ENCODE measurements around the gene RNF13. TPM values are rescaled to one million over a fixed set of nuclear protein-coding genes. Genes with fewer than 3 reads are reported as not detected.

RNF13 gene
- total RNA-seq, 3 donors from 2014 or later = 95.0 to 142 (median 114) TPM

DNA sequence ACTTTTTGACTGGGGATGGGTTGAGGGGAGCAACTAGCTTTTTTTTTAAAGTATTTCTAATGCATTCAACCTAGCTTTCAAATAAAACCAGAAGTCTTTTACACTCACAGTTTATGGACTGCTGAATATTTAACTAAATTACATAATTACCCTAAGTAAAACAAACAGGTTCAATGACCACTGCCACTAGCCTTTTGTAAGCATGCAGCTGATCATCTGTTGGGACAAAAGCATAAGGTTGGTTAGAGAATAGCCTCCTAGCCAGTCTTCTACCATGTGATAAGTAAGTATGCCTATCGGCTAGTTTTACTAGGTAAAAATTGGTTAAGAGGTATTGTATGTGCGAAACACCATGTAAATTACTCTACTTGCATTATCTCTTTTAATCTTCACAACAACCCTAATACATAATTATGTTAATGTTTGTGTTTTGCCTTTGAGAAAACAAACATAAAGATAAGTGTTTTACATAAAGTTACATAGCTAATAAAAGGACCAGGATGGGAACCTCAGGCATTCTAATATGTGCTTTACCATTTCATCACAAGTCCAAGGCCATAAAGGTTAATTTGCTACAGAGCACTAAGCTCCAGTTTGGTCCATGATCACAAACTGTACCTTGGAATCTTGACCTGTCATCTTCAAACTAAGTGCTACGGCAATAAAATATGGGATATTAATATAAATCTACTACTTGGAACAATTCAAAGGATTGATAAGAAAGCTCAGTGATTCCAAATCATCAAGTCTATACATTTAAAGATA is 144.5 kb downstream of the RNF13 start:
- no peaks in the 10 kb centered on the region for H3K9me3 ChIP-seq
- peaks cover 0 to 5% of the 10 kb centered on the region in 2 donors for H3K4me1 ChIP-seq
- no peak for DNase-seq (ENCODE audit: low spot score in 2 of 2)
- TF ChIP-seq, protein P1, sequence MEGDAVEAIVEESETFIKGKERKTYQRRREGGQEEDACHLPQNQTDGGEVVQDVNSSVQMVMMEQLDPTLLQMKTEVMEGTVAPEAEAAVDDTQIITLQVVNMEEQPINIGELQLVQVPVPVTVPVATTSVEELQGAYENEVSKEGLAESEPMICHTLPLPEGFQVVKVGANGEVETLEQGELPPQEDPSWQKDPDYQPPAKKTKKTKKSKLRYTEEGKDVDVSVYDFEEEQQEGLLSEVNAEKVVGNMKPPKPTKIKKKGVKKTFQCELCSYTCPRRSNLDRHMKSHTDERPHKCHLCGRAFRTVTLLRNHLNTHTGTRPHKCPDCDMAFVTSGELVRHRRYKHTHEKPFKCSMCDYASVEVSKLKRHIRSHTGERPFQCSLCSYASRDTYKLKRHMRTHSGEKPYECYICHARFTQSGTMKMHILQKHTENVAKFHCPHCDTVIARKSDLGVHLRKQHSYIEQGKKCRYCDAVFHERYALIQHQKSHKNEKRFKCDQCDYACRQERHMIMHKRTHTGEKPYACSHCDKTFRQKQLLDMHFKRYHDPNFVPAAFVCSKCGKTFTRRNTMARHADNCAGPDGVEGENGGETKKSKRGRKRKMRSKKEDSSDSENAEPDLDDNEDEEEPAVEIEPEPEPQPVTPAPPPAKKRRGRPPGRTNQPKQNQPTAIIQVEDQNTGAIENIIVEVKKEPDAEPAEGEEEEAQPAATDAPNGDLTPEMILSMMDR (IDR thresholded peaks at IDR 0.05) = no peak
- no peak for TF ChIP-seq POLR2AphosphoS5 (IDR thresholded peaks at IDR 0.05)
- TF ChIP-seq POLR2A (IDR thresholded peaks at IDR 0.05) = no peak
- no peaks in the 10 kb centered on the region for H3K36me3 ChIP-seq
- no peak overlapping the region for H3K4me3 ChIP-seq
- intact Hi-C loops (cut with DNase I; ENCODE audit: low total_unique reads) = no loop called here
- H3K27me3 ChIP-seq = no peaks in the 10 kb centered on the region
- no peak overlapping the region for H3K27ac ChIP-seq

DNA sequence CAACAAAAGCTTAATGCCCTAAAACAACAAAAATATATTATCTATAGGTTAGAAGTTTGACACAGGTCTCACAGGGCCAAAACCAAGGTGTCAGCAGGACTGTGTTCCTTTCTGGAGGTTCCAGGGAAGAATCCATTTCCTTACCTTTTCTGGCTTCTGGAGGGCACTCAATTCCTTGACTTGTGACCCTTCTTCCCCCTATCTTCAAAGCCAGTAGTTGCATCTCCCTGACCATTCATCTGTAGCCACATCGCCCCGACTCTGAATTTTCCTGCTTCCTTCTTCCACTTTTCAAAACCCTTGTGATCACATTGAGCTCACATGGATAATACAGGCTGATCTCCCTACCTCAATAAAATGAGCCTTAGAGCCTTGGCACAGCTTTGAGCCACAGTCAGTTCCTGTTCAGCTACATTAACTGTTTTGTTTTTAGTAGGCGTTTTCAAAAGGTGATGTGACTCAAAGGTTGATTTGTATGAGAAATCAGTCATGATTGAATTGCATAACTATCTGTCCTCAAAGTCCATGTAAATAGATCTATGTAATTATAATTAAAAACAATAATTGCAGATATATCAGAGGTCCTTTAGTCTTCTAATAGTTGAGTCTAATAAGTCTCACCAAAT is 145.3 kb downstream of the RNF13 start:
- TF ChIP-seq POLR2AphosphoS5 (IDR thresholded peaks at IDR 0.05) (no peak), POLR2A (IDR thresholded peaks at IDR 0.05) (no peak)
- TF ChIP-seq, protein P1 (IDR thresholded peaks at IDR 0.05) = no peak
- no peaks in the 10 kb centered on the region for H3K36me3 ChIP-seq
- H3K9me3 ChIP-seq = no peaks in the 10 kb centered on the region
- DNase-seq (ENCODE audit: low spot score in 2 of 2) = no peak
- H3K4me3 ChIP-seq = no peak overlapping the region
- H3K4me1 ChIP-seq = peaks cover 0 to 5% of the 10 kb centered on the region in 2 donors
- H3K27ac ChIP-seq = no peak overlapping the region
- H3K27me3 ChIP-seq = no peaks in the 10 kb centered on the region
- intact Hi-C loops (cut with DNase I; ENCODE audit: low total_unique reads) = no loop called here

DNA sequence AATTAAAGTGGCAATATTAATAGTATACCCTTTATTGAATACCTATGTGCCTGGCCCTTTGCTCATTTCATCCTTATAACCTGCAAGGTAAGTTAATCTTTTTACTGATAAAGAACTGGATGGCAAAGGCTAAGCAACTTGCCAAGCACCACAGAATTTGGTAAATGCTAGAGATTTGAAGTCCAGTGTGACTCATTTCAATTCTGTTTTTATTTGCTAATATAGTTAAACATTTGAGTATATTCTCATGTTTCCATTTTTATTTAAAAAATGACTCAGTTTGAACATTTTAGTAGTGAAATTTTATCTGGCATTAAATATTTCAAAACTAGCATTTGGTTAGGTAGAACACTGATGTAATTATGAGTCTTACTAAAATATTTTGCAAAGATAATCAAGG is 146.4 kb downstream of the RNF13 start:
- TF ChIP-seq POLR2AphosphoS5 (IDR thresholded peaks at IDR 0.05) (no peak), POLR2A (IDR thresholded peaks at IDR 0.05) (no peak)
- TF ChIP-seq, protein P1 (IDR thresholded peaks at IDR 0.05) = no peak
- no peaks in the 10 kb centered on the region for H3K36me3 ChIP-seq
- peaks cover 0 to 2% of the 10 kb centered on the region in 2 donors for H3K4me1 ChIP-seq
- H3K4me3 ChIP-seq = no peak overlapping the region
- no peak overlapping the region for H3K27ac ChIP-seq
- intact Hi-C loops (cut with DNase I; ENCODE audit: low total_unique reads) = no loop called here
- no peak for DNase-seq (ENCODE audit: low spot score in 2 of 2)
- H3K27me3 ChIP-seq = no peaks in the 10 kb centered on the region
- no peaks in the 10 kb centered on the region for H3K9me3 ChIP-seq

DNA sequence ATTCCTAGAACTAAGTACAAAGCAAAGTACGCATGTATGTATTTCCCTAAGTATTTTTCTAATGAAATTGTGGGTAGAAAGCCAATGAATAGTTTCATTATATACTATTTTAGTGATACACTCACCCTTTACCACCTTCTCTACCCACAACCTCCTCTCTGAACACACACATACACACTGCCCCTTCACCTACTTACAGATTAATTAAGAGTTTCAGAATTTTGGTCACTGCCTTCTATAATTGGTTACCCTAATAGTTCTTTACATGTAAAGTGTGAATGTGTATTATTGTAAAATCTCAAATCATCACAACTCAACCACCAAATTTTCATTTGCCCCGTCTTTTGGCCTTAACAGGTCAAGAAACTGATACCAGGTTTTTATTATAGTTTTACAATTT is 150.5 kb downstream of the RNF13 start:
- Histone ChIP-seq H3K9me3 (no peaks in the 10 kb centered on the region), H3K4me1 (peaks cover 0 to under 1% of the 10 kb centered on the region in 2 donors), H3K4me3 (no peak overlapping the region), H3K36me3 (no peaks in the 10 kb centered on the region), H3K27ac (no peak overlapping the region), H3K27me3 (no peaks in the 10 kb centered on the region)
- DNase-seq (ENCODE audit: low spot score in 2 of 2) = no peak
- intact Hi-C loops (cut with DNase I; ENCODE audit: low total_unique reads) = no loop called here
- TF ChIP-seq, protein P1 (IDR thresholded peaks at IDR 0.05) = no peak
- no peak for TF ChIP-seq POLR2AphosphoS5 (IDR thresholded peaks at IDR 0.05)
- no peak for TF ChIP-seq POLR2A (IDR thresholded peaks at IDR 0.05)

DNA sequence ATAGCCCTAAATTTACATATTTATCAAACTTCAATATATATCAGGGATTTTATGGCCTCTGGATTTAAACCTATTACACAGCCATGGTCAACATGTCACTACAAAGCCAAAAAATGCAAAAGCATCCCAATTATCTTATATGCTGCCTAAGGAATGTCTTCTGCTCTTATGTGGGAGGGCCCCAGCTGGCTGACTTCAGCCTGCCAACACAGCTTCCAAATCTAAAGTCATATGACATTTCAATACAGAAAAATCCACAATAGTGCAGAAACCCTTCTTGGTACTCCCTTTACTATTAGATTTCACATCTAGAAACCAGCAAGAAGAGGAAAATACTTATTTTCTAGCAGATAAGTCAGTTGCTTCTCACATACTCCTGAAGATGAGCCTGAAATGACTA is 151.3 kb downstream of the RNF13 start:
- Histone ChIP-seq H3K27me3 (no peaks in the 10 kb centered on the region), H3K36me3 (no peaks in the 10 kb centered on the region), H3K9me3 (no peaks in the 10 kb centered on the region), H3K27ac (no peak overlapping the region), H3K4me3 (no peak overlapping the region), H3K4me1 (peaks cover 0 to 6% of the 10 kb centered on the region in 2 donors)
- TF ChIP-seq POLR2AphosphoS5 (IDR thresholded peaks at IDR 0.05) (no peak), POLR2A (IDR thresholded peaks at IDR 0.05) (no peak)
- TF ChIP-seq, protein P1 (IDR thresholded peaks at IDR 0.05) = no peak
- intact Hi-C loops (cut with DNase I; ENCODE audit: low total_unique reads) = no loop called here
- no peak for DNase-seq (ENCODE audit: low spot score in 2 of 2)

All from breast epithelium (tissue), 4 donors.